AG08395 (cell line): ENCODE measurements around the gene NSL1.

ENCODE experiments used
- DNase-seq: peaks from one replicate; pipeline ENCODE4 v3.0.0; 2012; ENCODE audit warnings: mixed read lengths, low spot score

The NSL1 gene

GRCh38 chr1:212685429-212685828 lies 106.1 kb downstream of the NSL1 start:
- no peak for DNase-seq

- no peak for DNase-seq
Measured at GRCh38 chr1:212684521-212685090, 107.0 kb downstream of the NSL1 start.

DNA sequence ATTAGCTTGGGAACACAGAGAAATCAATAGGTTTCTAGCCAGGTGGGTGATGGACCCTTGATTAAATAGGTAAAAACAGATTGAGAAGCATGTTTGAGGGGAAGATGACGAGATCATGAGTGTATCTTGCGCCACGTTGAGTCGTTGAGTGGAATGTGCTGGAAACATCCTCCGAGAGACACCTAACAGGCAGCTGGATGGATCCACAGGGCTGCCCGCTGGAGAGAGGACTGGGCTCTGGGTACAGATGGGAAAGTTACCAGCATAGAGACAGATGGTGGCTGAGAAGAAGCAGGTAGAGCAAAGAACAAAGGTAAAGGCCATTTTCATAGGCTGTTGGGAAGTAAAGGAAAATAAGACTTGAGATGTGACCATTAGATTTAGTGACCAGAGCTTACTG lies 107.5 kb downstream of the NSL1 start:
- no peak for DNase-seq

DNA sequence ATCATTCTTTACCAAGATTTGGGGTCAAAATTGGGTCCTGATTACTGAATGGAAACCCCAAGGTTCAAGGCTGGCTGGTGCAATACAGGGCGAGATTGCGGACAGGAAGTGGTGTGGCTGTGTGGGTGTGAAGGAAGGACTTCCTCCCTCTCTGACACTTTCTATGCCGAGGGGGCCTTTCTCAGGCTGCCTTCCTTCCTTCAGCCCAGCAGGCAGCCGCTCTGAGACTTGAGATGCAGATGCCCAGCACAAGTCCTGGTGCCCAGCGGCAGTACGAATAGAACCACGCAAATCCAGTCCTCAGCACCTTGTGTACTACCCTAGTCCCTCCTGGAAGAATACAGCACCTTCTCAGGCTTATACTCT lies 108.2 kb downstream of the NSL1 start:
- DNase-seq = no peak

- DNase-seq = no peak
Measured at GRCh38 chr1:212680680-212681389, 110.7 kb downstream of the NSL1 start.

DNA sequence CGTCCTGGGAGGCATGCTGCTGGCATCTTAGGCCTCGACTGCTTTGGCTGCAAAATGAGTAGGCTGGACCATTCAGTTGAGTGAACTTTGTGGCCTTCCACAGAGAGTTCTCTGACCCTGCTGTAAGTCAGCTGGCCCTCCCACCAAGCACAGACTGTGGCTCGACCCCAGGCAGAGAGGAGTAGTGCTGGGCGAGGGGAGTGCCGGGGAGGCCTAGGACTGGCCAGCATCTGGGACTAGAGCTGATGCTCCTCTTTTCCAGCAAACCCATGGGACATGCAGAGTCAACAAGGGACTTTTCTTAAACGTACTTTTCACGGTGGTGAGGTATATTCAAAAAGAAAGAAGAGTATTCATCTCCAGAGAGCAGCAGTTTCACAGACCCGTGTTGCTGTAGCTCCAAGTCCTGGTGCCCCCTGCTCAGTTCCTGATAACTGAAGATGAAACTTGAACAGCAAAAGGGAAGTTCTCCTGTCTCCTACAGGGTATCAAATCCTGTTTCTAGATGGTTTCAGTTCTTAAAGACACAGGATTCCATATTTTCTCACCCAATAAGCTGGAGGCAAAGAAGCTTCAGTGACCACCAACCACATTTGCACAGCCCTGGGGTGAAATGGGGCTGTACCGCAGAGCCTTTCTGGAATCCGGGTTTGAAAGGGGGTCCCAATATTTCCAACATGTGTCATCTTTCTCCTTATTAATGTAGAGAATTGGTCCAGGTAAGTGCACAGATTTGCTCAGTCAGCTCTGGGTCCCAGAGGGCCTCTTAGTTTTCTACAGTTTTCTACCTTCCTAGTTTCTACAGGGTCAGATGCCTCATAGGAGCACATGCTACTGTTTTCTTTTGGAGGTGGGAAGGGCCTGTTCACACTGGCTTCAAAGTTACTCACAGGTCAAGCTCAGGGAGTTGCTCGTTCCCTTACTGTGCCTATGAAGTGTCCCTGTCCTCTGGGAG lies 112.8 kb downstream of the NSL1 start:
- no peak for DNase-seq

DNA sequence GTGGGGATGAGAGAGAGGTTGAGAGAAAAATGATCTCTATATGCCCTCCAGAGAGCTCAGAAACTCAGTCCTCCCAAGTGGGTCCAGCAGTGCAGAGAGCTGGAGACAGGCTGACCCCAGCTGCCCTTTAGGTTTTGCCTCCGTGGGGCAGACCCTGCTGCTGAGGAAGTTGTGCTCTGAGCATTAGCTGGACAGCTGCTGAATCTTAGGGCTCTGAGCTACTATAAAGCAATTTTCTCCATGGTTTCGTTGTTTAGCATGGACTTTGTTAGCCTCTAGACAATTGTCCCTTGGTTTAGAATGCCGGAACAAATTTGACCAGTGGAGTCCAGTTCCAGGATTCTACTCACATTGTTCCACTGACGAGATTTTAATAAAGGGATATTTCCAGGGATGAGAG lies 114.0 kb downstream of the NSL1 start:
- DNase-seq = no peak

DNA sequence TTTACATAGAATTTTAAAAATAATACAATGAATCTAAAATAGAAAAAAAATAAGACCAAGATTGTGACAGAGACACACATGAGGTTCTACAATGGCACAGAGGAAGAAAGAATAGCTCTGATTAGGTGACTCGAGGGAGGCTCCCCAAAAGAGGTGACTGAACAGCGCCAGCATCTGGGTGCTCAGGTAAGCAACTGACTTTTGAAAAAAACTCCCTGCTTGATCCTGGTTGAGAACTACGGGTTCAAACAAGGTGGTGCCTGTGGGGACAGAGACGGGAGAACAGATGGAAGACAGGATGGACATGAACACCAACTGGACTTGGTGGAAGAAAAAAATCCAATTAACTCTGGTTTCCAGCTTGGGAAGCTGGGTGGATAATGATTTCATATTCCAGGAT lies 114.4 kb downstream of the NSL1 start:
- DNase-seq = no peak
